Rectal smooth muscle tissue (tissue), 1 donor: ENCODE results near the gene LRP8.

Experiments used
- H3K27ac ChIP-seq: one replicate; pipeline ENCODE4 v1.7.0; 2013; ENCODE audit warnings: low read depth, low read length, inconsistent platforms
- H3K27me3 ChIP-seq: one replicate; pipeline ENCODE4 v1.7.0; 2013; ENCODE audit warnings: low read length; ENCODE audit not compliant: control insufficient read depth, insufficient read depth
- H3K36me3 ChIP-seq: one replicate; pipeline ENCODE4 v1.7.0; 2013; ENCODE audit warnings: low read length; ENCODE audit not compliant: control insufficient read depth, insufficient read depth
- H3K4me1 ChIP-seq: one replicate; pipeline ENCODE4 v1.7.0; 2013; ENCODE audit warnings: low read length; ENCODE audit not compliant: control insufficient read depth, insufficient read depth
- H3K4me3 ChIP-seq: one replicate; pipeline ENCODE4 v1.7.0; 2013; ENCODE audit warnings: low read length
- H3K9ac ChIP-seq: one replicate; pipeline ENCODE4 v1.7.0; 2013; ENCODE audit warnings: low read length

Gene LRP8

GRCh38 chr1:53341961-53342707 is 14.3 kb upstream of the LRP8 start:
- Histone ChIP-seq H3K9ac (no peak overlapping the region), H3K27me3 (no peaks in the 10 kb centered on the region), H3K36me3 (no peaks in the 10 kb centered on the region), H3K4me1 (no peaks in the 10 kb centered on the region), H3K4me3 (no peak overlapping the region), H3K27ac (no peak overlapping the region)

- Histone ChIP-seq H3K4me1 (no peaks in the 10 kb centered on the region), H3K27ac (no peak overlapping the region), H3K4me3 (no peak overlapping the region), H3K27me3 (no peaks in the 10 kb centered on the region), H3K36me3 (no peaks in the 10 kb centered on the region), H3K9ac (no peak overlapping the region)
These were observed 13.6 kb upstream of the LRP8 start for GRCh38 chr1:53341521-53341895.

GRCh38 chr1:53340660-53341520 is 13.0 kb upstream of the LRP8 start:
- Histone ChIP-seq H3K4me3 (no peak overlapping the region), H3K9ac (no peak overlapping the region), H3K36me3 (no peaks in the 10 kb centered on the region), H3K4me1 (no peaks in the 10 kb centered on the region), H3K27me3 (no peaks in the 10 kb centered on the region), H3K27ac (no peak overlapping the region)

- Histone ChIP-seq H3K27ac (no peak overlapping the region), H3K9ac (no peak overlapping the region), H3K4me3 (no peak overlapping the region), H3K4me1 (no peaks in the 10 kb centered on the region), H3K36me3 (no peaks in the 10 kb centered on the region), H3K27me3 (no peaks in the 10 kb centered on the region)
These were observed 12.1 kb upstream of the LRP8 start for GRCh38 chr1:53339736-53340635.

GRCh38 chr1:53338423-53338822 is 10.6 kb upstream of the LRP8 start:
- Histone ChIP-seq H3K4me1 (no peaks in the 10 kb centered on the region), H3K27ac (no peak overlapping the region), H3K36me3 (no peaks in the 10 kb centered on the region), H3K9ac (no peak overlapping the region), H3K4me3 (no peak overlapping the region), H3K27me3 (no peaks in the 10 kb centered on the region)

GRCh38 chr1:53337499-53337898 is 9.6 kb upstream of the LRP8 start:
- Histone ChIP-seq H3K36me3 (no peaks in the 10 kb centered on the region), H3K4me3 (no peak overlapping the region), H3K4me1 (no peaks in the 10 kb centered on the region), H3K27ac (no peak overlapping the region), H3K9ac (no peak overlapping the region), H3K27me3 (no peaks in the 10 kb centered on the region)

GRCh38 chr1:53336146-53336545 is 8.3 kb upstream of the LRP8 start:
- Histone ChIP-seq H3K27ac (no peak overlapping the region), H3K4me3 (no peak overlapping the region), H3K27me3 (no peaks in the 10 kb centered on the region), H3K4me1 (no peaks in the 10 kb centered on the region), H3K36me3 (no peaks in the 10 kb centered on the region), H3K9ac (no peak overlapping the region)

- H3K36me3 ChIP-seq, result no peaks in the 10 kb centered on the region
These were observed 7.8 kb upstream of the LRP8 start for GRCh38 chr1:53335661-53336060.

GRCh38 chr1:53334781-53335180 is 6.9 kb upstream of the LRP8 start:
- H3K36me3 ChIP-seq, result no peaks in the 10 kb centered on the region
- no peaks in the 10 kb centered on the region for H3K27me3 ChIP-seq
- H3K27ac ChIP-seq, result no peak overlapping the region
- no peak overlapping the region for H3K9ac ChIP-seq
- no peaks in the 10 kb centered on the region for H3K4me1 ChIP-seq
- no peak overlapping the region for H3K4me3 ChIP-seq

More at GRCh38 chr1:53335661-53336060, 7.8 kb upstream of the LRP8 start:
- no peak overlapping the region for H3K4me3 ChIP-seq
- no peaks in the 10 kb centered on the region for H3K27me3 ChIP-seq
- no peak overlapping the region for H3K9ac ChIP-seq
- no peaks in the 10 kb centered on the region for H3K4me1 ChIP-seq
- H3K27ac ChIP-seq, result no peak overlapping the region

- Histone ChIP-seq H3K4me3 (no peak overlapping the region), H3K27ac (no peak overlapping the region), H3K27me3 (no peaks in the 10 kb centered on the region), H3K36me3 (no peaks in the 10 kb centered on the region), H3K9ac (no peak overlapping the region), H3K4me1 (no peaks in the 10 kb centered on the region)
These were observed 6.4 kb upstream of the LRP8 start for GRCh38 chr1:53334312-53334711.

- Histone ChIP-seq H3K27me3 (no peaks in the 10 kb centered on the region), H3K4me3 (no peak overlapping the region), H3K36me3 (no peaks in the 10 kb centered on the region), H3K27ac (no peak overlapping the region), H3K9ac (no peak overlapping the region), H3K4me1 (no peaks in the 10 kb centered on the region)
These were observed 5.0 kb upstream of the LRP8 start for GRCh38 chr1:53332833-53333232.

- no peak overlapping the region for H3K27ac ChIP-seq
- H3K4me3 ChIP-seq, result no peak overlapping the region
- no peaks in the 10 kb centered on the region for H3K36me3 ChIP-seq
- H3K27me3 ChIP-seq, result no peaks in the 10 kb centered on the region
- H3K4me1 ChIP-seq, result no peaks in the 10 kb centered on the region
- no peak overlapping the region for H3K9ac ChIP-seq
These were observed 4.3 kb upstream of the LRP8 start for GRCh38 chr1:53332186-53332564.
